ENCODE results near the gene PTPRK. TPM values are rescaled to one million over a fixed set of nuclear protein-coding genes. Genes with fewer than 3 reads are reported as not detected.

The PTPRK gene
- total RNA-seq, 2 donors from 2014 or later, result 3.2 to 5.1 TPM

DNA sequence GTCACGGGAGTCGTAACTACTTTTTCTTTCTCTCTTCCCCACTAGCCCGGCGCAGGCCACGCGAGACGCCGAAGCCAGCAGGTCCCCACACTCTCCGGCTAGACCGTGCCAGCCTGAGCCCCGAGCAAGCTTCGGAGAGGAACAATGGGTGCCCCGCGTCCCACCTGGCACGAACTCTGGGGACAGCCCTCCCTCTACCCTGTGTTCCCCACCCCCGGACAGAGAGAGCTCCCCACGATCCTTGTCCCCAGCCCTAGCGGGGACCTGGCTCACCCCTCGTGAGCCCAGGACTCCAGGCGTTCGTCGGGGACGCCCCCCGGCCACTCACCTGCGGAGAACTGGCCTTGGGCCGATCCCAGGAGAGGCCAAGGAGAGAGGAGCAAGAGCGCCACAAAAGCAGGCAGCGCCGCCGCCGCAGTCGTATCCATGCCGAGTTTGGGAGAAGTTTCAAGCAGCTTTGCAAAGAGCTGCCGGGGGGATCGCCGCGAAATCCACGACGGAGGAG is 416 bp downstream of the PTPRK start:
- ATAC-seq (peak; percentile 43 to 50), DNase-seq (ENCODE audit: low spot score in 2 of 2) (peak; percentile 47 to 56)
- Mint-ChIP-seq H3K9me3 (no peaks in the 10 kb centered on the region), H3K36me3 (peaks cover 6 to 15% of the 10 kb centered on the region in 2 donors), H3K27ac (peak overlapping the region; percentile 79 to 92)

DNA sequence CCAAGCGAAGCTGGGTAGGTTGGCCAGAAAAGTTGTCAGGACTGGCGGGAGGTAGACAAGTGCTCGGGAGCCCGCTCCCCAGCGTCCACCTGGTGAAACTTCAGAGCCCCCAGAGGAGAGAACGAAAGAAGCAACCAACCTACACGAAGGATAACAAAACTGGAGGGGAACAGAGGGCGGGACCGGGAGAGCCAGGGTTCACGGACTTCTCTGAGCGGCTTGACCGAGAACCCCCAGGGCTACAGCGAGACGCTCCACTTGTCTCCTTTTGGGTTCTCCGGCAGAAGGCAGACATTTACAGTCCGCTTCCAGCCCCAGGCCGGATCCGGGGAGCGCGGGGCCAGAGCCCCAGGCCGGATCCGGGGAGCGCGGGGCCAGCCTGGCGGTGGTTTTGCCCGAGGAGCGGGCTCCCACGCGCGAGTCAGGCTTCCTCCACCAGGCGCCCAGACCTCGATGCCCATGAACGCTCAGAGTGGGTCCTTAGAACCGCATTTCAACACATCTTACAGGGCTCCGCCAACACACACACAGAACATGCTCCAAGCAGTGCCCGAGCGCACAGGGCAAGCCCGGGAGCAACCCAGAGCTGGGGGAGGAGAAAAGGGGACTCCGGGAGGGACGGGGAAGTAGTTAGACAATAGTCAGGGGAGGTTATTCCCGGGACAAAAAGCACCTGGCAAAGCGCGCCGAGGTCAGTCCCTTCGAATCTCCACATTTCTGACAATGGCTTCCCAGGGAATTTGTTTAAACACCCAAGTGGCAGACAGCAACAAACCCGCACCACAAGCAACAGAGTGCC is 1.1 kb downstream of the PTPRK start:
- H3K36me3 Mint-ChIP-seq, result peaks cover 6 to 15% of the 10 kb centered on the region in 2 donors
- H3K27ac Mint-ChIP-seq, result peak overlapping the region; percentile 72 to 79
- no peaks in the 10 kb centered on the region for H3K9me3 Mint-ChIP-seq
- DNase-seq (ENCODE audit: low spot score in 2 of 2) (peak; percentile 27 to 57), ATAC-seq (peak; percentile 27 to 32)

GRCh38 chr6:128518434-128519131 is 1.8 kb downstream of the PTPRK start:
- ATAC-seq, result no peak
- peaks cover 6 to 15% of the 10 kb centered on the region in 2 donors for H3K36me3 Mint-ChIP-seq
- no peak overlapping the region for H3K27ac Mint-ChIP-seq
- H3K9me3 Mint-ChIP-seq, result no peaks in the 10 kb centered on the region
- no peak for DNase-seq (ENCODE audit: low spot score in 2 of 2)

GRCh38 chr6:128517124-128517523 is 3.3 kb downstream of the PTPRK start:
- Mint-ChIP-seq H3K36me3 (peaks cover 6 to 15% of the 10 kb centered on the region in 2 donors), H3K9me3 (no peaks in the 10 kb centered on the region), H3K27ac (no peak overlapping the region)
- no peak for DNase-seq (ENCODE audit: low spot score in 2 of 2)
- ATAC-seq, result no peak

GRCh38 chr6:128516514-128516898 is 3.9 kb downstream of the PTPRK start:
- H3K9me3 Mint-ChIP-seq, result no peaks in the 10 kb centered on the region
- no peak for ATAC-seq
- no peak overlapping the region for H3K27ac Mint-ChIP-seq
- DNase-seq (ENCODE audit: low spot score in 2 of 2), result no peak
- peaks cover 6 to 15% of the 10 kb centered on the region in 2 donors for H3K36me3 Mint-ChIP-seq

- H3K36me3 Mint-ChIP-seq, result peaks cover 6 to 15% of the 10 kb centered on the region in 2 donors
- H3K27ac Mint-ChIP-seq, result no peak overlapping the region
- no peak for DNase-seq (ENCODE audit: low spot score in 2 of 2)
- ATAC-seq, result no peak
- no peaks in the 10 kb centered on the region for H3K9me3 Mint-ChIP-seq
Observed at GRCh38 chr6:128515550-128516513, 4.6 kb downstream of the PTPRK start.

DNA sequence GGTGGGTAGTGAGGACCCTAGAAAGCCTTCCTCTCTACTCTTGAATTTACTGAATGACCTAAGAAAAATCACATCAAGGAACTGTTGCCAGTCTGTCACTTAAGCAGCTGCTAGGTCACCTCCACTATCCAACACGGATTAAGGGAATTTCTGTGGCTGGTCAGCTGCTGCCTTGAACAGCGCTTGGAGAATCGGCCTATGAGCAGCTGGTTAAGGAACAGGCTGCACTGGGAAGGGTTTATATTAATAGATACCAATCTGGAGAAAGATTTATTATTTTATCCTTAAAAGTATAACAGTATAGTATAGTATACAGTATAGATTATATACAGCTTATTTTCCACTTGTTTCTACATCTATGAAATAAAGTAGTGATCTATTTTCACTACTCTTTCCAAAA is 6.5 kb downstream of the PTPRK start:
- Mint-ChIP-seq H3K9me3 (no peaks in the 10 kb centered on the region), H3K27ac (no peak overlapping the region), H3K36me3 (peaks cover 4 to 5% of the 10 kb centered on the region in 2 donors)
- no peak for ATAC-seq
- no peak for DNase-seq (ENCODE audit: low spot score in 2 of 2)

DNA sequence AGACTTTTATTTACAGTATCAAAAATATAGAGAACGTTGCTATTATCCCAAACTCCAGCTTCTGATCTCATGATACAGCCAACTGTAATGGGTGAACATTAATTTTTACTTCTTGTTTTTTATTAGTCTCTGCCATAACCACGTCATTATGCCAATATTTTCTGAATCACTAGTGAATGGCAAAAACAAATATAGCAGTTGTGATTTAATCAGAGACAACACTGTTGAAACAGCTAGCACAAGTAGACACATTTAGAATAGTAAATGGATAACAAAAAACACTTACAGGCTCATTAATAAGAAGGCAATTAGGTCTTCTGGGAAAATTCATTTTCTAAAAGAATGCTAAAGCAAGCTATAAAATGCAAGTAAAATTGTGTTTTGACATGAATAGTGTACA is 8.1 kb downstream of the PTPRK start:
- H3K27ac Mint-ChIP-seq, result no peak overlapping the region
- H3K36me3 Mint-ChIP-seq, result no peaks in the 10 kb centered on the region
- DNase-seq (ENCODE audit: low spot score in 2 of 2) (no peak), ATAC-seq (no peak)
- H3K9me3 Mint-ChIP-seq, result no peaks in the 10 kb centered on the region

DNA sequence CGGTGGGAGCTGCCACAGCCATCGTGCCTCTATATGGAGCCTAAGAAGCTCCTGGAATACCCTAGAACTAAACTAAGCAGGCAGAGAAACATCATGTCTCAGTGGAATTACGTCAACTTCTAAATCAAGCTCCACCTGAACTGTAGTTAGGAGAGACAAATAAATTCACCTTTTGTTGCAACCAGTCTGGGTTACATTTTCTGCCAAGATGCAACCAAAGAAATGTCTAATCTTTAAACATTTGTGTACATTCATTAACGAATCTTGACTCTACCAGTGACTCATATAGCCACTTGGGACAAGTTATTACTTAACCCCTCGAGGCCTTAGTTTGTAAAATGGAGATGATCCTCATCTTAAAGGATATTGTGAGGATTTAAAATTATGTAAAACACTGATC is 8.9 kb downstream of the PTPRK start:
- H3K27ac Mint-ChIP-seq, result no peak overlapping the region
- no peak for ATAC-seq
- no peaks in the 10 kb centered on the region for H3K36me3 Mint-ChIP-seq

DNA sequence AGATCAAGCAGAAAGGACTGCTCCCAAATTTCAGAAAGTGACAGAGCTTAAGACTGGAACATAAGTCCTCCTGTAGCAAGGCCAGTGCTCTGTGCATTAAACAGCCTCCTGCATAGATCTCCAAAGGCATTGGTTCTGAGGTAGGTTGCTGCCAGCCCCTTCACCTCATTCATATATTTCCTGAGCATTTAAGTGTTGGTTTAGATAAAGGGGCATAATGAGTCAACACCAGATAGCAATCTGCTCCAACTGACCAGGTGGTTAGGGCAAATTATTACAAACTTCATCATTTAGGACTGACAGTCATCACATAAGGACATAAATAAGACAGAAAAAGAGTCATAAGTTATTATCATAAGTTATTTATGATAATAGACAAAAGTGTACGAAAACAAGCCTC is 10.7 kb downstream of the PTPRK start:
- ATAC-seq (peak in 1 of 2 donors; percentile 46), DNase-seq (ENCODE audit: low spot score in 2 of 2) (no peak)
- H3K27ac Mint-ChIP-seq, result no peak overlapping the region
- H3K9me3 Mint-ChIP-seq, result no peaks in the 10 kb centered on the region
- H3K36me3 Mint-ChIP-seq, result no peaks in the 10 kb centered on the region

More for the DNA sequence above, 8.9 kb downstream of the PTPRK start:
- DNase-seq (ENCODE audit: low spot score in 2 of 2), result no peak
- H3K9me3 Mint-ChIP-seq, result no peaks in the 10 kb centered on the region

DNA sequence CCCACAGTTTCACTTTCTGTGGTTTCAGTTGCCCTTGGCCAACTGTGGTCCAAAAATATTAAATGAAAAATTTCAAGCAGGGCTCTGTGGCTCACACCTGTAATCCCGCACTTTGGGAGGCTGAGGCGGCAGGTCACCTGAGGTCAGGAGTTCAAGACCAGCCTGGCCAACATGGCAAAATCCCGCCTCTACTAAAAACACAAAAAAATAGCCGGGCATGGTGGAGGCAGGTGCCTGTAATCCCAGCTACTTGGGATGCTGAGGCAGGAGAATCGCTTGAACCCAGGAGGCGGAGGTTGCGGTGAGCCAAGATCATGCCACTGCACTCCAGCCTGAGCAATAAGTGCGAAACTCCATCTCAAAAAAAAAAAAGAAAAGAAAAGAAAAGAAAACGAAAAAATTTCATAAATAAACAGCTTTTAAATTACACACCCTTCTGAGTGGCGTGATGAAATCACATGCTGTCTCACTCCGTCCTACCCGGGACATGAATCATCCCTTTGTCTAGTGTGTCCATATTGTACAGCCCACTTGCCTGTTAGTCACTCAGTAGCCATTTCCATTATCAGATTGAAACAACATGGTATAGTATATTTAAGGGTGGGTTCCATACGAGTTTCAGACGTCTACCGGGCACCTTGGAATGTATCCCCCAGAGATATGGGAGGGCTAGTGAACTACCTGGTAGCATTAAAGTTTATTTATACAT is 11.7 kb downstream of the PTPRK start:
- Mint-ChIP-seq H3K27ac (no peak overlapping the region), H3K9me3 (no peaks in the 10 kb centered on the region), H3K36me3 (no peaks in the 10 kb centered on the region)
- no peak for ATAC-seq
- no peak for DNase-seq (ENCODE audit: low spot score in 2 of 2)

- DNase-seq (ENCODE audit: low spot score in 2 of 2) (no peak), ATAC-seq (no peak)
- Mint-ChIP-seq H3K27ac (no peak overlapping the region), H3K9me3 (no peaks in the 10 kb centered on the region), H3K36me3 (no peaks in the 10 kb centered on the region)
Observed at GRCh38 chr6:128507337-128508310, 12.8 kb downstream of the PTPRK start.

DNA sequence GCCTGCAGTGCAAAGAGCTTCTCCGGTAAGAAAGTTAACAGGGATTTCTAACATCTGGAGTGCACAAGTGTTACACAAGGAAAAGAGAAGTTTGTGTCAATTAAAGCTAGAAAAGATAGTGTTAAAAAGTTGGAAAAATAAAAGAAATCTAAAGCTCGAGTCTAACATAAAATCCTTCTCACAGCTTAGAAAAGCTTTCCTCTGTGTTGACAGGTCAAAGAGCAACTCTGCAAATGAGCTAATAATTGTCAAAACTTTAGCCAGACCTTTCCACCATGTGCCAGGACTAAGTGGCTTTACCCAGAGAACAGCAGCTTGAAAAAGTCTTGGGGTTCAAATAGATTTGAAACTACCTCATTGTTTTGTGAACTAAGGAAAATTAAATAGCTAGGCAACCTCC is 14.8 kb downstream of the PTPRK start:
- DNase-seq (ENCODE audit: low spot score in 2 of 2) (no peak), ATAC-seq (no peak)
- H3K9me3 Mint-ChIP-seq, result no peaks in the 10 kb centered on the region
- no peaks in the 10 kb centered on the region for H3K36me3 Mint-ChIP-seq
- no peak overlapping the region for H3K27ac Mint-ChIP-seq

DNA sequence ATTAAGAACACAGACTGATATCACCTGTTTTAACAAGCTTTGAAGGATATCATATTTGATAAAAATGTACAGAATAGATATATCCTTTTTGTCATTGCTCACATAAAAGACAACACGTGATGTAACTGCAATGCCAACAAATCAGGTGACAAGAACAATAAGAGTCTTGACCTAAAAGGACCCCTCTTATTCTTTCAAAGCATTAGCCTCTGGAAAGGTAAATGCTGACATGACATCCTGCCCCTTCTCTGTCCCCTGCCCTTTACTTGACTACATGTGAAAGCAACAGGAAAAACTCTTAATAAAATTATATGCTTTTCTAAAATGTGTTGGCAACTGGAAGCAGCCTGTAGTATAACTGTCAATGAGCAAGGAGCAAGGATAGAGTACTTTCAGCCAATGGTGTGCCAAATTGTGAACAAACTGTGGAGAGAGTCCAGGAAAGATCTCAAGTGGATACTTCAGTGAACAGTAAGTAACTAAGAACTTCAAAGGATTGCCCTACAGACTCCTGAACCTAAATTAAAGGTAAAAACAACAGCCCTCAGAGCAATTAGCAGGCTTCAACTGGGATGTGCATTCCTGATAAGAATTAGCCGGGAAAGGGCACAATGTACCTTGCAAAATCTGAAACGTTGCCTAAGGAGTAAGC is 16.3 kb downstream of the PTPRK start:
- ATAC-seq, result no peak
- H3K27ac Mint-ChIP-seq, result no peak overlapping the region
- no peaks in the 10 kb centered on the region for H3K9me3 Mint-ChIP-seq
- no peaks in the 10 kb centered on the region for H3K36me3 Mint-ChIP-seq
- DNase-seq (ENCODE audit: low spot score in 2 of 2), result no peak

All from activated naive CD4-positive, alpha-beta T cell treated with anti-CD3 and anti-CD28 coated beads, Interleukin-2, amount 50 U/mL, for 72 hours (primary cell).